Astrocyte of the cerebellum (primary cell): Measurements from ENCODE around the gene ADTRP.

Experiments
- DNase-seq: peaks from one replicate; pipeline ENCODE4 v3.0.0-alpha.2; 2011; ENCODE audit warnings: low read depth
- H3K4me3 ChIP-seq: 2 replicates; pipeline ENCODE4 v1.5.1; 2011; ENCODE audit warnings: mild to moderate bottlenecking, low read depth, low read length, moderate library complexity
- in situ Hi-C: cut with HindIII; loops from 2 replicates; pipeline ENCODE4 v1.10.0; 2017; ENCODE audit warnings: low sequenced_read_pairs
- TF ChIP-seq, protein P1 (sequence below): IDR thresholded peaks from 2 replicates; pipeline ENCODE4 v1.5.1; 2012; ENCODE audit warnings: low read length, low read depth, moderate library complexity, mild to moderate bottlenecking; ENCODE audit errors: missing control alignments

ADTRP gene

GRCh38 chr6:11796829-11797228 lies 18.2 kb upstream of the ADTRP start:
- H3K4me3 ChIP-seq, result no peak overlapping the region
- in situ Hi-C loops, result no loop called here
- TF ChIP-seq, protein P1, sequence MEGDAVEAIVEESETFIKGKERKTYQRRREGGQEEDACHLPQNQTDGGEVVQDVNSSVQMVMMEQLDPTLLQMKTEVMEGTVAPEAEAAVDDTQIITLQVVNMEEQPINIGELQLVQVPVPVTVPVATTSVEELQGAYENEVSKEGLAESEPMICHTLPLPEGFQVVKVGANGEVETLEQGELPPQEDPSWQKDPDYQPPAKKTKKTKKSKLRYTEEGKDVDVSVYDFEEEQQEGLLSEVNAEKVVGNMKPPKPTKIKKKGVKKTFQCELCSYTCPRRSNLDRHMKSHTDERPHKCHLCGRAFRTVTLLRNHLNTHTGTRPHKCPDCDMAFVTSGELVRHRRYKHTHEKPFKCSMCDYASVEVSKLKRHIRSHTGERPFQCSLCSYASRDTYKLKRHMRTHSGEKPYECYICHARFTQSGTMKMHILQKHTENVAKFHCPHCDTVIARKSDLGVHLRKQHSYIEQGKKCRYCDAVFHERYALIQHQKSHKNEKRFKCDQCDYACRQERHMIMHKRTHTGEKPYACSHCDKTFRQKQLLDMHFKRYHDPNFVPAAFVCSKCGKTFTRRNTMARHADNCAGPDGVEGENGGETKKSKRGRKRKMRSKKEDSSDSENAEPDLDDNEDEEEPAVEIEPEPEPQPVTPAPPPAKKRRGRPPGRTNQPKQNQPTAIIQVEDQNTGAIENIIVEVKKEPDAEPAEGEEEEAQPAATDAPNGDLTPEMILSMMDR, result no peak
- DNase-seq, result no peak

GRCh38 chr6:11795403-11795802 lies 16.8 kb upstream of the ADTRP start:
- no peak for DNase-seq
- no peak overlapping the region for H3K4me3 ChIP-seq
- TF ChIP-seq, protein P1, result no peak
- in situ Hi-C loops, result no loop called here

GRCh38 chr6:11793277-11793676 lies 14.7 kb upstream of the ADTRP start:
- no peak overlapping the region for H3K4me3 ChIP-seq
- in situ Hi-C loops, result no loop called here
- TF ChIP-seq, protein P1, result no peak
- no peak for DNase-seq

DNA sequence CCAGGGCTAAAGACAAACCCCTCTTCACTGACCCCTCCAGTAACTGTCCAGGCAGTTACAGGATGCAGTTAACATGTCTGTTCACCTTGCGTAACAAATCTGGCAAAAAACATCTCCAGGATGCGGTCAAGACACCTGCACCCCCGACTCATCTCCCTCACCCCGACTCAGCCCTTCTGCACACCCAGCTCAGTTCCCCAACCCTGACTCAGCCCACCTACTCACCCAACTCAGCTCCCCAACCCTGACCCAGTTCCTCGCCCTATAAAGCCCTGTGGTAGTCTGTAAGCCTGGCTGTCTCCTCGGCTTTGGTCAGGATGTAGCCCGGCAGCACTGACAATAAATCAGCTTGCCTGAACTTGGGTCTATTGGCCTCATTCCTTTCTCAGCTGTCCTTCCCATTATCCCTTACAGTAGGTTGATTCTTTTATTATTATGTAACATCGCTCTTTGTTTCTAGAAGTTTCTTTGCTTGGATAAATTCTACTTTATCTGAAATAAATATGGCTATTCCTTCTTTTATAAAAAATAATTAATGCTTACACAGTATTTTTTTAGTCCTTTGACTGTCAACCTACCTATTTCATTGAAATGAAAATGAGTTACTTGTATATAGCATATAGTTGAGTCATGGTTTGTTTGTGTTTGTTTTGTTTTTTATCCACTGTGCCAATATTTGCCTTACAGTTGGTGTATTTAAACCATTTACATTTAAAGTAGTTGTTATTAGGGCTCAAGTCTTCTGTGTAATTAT lies 12.9 kb upstream of the ADTRP start:
- TF ChIP-seq, protein P1, result no peak
- DNase-seq, result no peak
- H3K4me3 ChIP-seq, result no peak overlapping the region
- in situ Hi-C loops, result no loop called here

DNA sequence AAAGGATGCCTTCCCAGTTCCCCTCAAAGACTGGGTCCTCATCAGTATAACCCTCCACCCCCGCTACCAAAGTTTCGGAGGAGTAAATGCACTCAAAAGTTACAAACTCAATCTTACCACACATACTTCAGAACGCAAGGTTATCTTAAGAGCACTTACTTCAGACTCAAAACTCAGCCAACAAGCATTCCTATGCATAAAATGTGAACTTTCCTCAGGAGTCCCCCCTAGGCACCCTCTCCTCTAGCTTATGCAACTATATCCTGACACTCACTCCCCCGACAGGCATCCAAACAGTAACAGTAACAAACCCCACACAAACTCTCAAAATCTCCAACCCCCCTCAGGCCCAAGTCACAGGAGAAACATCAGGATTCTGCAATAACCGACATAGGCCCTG lies 11.1 kb upstream of the ADTRP start:
- H3K4me3 ChIP-seq, result no peak overlapping the region
- DNase-seq, result no peak
- in situ Hi-C loops, result no loop called here
- TF ChIP-seq, protein P1, result no peak

DNA sequence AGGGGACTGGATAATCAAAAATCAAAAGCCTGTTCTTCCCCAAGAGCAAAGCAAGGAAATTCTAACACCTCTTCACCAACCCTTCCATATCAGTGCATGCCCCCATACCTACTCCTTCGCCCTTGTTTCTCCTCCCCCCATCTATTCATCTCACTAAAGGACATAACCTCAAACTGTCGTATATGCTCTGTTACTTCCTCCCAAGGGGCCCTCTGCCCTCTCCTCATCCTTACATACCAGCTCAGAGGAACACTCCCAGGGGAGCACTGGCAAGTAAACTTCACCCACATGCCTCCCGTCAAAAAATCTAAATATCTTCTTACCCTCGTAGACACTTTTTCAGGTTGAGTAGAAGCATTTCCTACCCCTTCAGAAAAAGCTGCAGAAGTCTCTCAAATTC lies 9.4 kb upstream of the ADTRP start:
- TF ChIP-seq, protein P1, result no peak

More for the DNA sequence above, 9.4 kb upstream of the ADTRP start:
- in situ Hi-C loops, result no loop called here
- no peak for DNase-seq
- H3K4me3 ChIP-seq, result no peak overlapping the region
